Activated CD8-positive, alpha-beta memory T cell treated with anti-CD3 and anti-CD28 coated beads for 1 hour (primary cell): ENCODE data around the gene METTL25.
A peak's percentile ranks its signal among the peaks of the same experiment; 100 is the strongest.
"Not testable (repeated sequence)": the region's sequence is repeated elsewhere in the genome, so short reads cannot be mapped to it uniquely, and the experiment has no call there.

ENCODE experiments used
- DNase-seq, 2 donors: peaks; one replicate each; pipeline ENCODE4 v3.0.0-alpha.2; 2020; ENCODE audit warnings: low read depth in 1 of 2; ENCODE audit errors: extremely low read depth in 1 of 2

Gene METTL25

GRCh38 chr12:82358200-82359114 lies at the start of gene METTL25, which contains the start of gene CCDC59:
TSS of gene METTL25 (plus strand) at chr12:82358529. CDS start at chr12:82358566, 37 bp downstream.
TSS of gene CCDC59 (minus strand) at chr12:82358387. CDS start at chr12:82358376, 11 bp downstream.
- DNase-seq = peak; percentile 95 to 97

GRCh38 chr12:82314406-82314892 lies 43.9 kb upstream of the METTL25 start:
- DNase-seq = no peak

- DNase-seq = no peak
Observed at GRCh38 chr12:82319276-82319675, 39.1 kb upstream of the METTL25 start.

GRCh38 chr12:82325540-82326336 lies 32.6 kb upstream of the METTL25 start:
- DNase-seq = no peak

GRCh38 chr12:82326905-82327503 lies 31.3 kb upstream of the METTL25 start:
- no peak for DNase-seq

GRCh38 chr12:82327861-82328260 lies 30.5 kb upstream of the METTL25 start:
- no peak for DNase-seq

- no peak for DNase-seq
Observed at GRCh38 chr12:82329508-82329907, 28.8 kb upstream of the METTL25 start.

- no peak for DNase-seq
Observed at GRCh38 chr12:82350161-82350560, 8.2 kb upstream of the METTL25 start.

- DNase-seq = no peak
Observed at GRCh38 chr12:82351390-82351789, 6.9 kb upstream of the METTL25 start.

- DNase-seq = no peak
Observed at GRCh38 chr12:82357340-82357739, 989 bp upstream of the METTL25 start.

GRCh38 chr12:82357845-82358199 lies 507 bp upstream of the METTL25 start:
- DNase-seq = no peak

- DNase-seq = no peak
Observed at GRCh38 chr12:82359115-82359478, 768 bp downstream of the METTL25 start.

GRCh38 chr12:82360834-82361233 lies 2.5 kb downstream of the METTL25 start:
- DNase-seq = not testable (repeated sequence)

- DNase-seq = no peak
Observed at GRCh38 chr12:82361461-82361915, 3.2 kb downstream of the METTL25 start.

GRCh38 chr12:82363990-82364389 lies 5.7 kb downstream of the METTL25 start:
- DNase-seq = no peak

- DNase-seq = no peak
Observed at GRCh38 chr12:82366197-82366596, 7.9 kb downstream of the METTL25 start.

GRCh38 chr12:82375201-82375600 lies 16.9 kb downstream of the METTL25 start:
- DNase-seq = no peak

GRCh38 chr12:82378997-82379396 lies 20.7 kb downstream of the METTL25 start:
- DNase-seq = no peak

- DNase-seq = no peak
Observed at GRCh38 chr12:82383930-82384552, 25.7 kb downstream of the METTL25 start.

GRCh38 chr12:82398879-82399278 lies 40.5 kb downstream of the METTL25 start:
- DNase-seq = no peak

- DNase-seq = no peak
Observed at GRCh38 chr12:82400819-82401218, 42.5 kb downstream of the METTL25 start.
